G401.6 (cell line): ENCODE measurements around the gene ATP9A.
"Not testable (repeated sequence)": the region's sequence is repeated elsewhere in the genome, so short reads cannot be mapped to it uniquely, and the experiment has no call there.

Experiments used
- FAIRE-seq: peaks from 2 replicates; lab custom pipeline; 2012; peaks lifted over from hg19 to GRCh38; lab: Jason Lieb, UNC

The ATP9A gene

GRCh38 chr20:51653226-51653625 is 115.0 kb downstream of the ATP9A start:
- FAIRE-seq, result no peak

DNA sequence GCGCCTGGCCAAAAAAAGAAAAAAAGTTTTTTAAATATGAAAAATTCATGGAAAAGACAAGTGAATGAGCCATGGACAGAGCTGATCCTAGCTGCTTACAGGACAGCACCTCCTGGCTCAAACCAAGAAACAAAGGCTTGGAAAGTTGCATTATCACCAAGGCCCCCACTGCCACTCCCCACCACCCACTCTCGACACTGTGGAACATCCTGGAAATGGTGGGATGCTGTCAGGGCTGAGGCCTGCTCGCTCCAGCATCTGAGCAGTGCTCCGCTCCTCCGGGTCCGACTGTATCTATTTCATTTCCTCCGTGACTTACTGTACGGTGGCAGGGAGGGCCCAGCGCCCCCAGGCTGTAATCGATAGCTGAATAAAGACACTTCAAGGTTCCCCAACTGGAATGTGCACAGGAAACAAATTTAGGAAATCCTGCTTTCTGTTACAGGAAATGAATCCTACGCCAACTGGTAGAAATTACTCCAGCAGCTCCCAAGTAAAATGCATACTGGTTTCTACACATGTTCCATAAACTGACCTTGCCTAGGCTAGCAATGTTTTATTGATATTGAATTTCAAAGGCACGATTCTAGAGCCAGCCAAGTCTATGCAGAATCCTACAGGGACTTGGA is 116.2 kb downstream of the ATP9A start:
- FAIRE-seq, result no peak

DNA sequence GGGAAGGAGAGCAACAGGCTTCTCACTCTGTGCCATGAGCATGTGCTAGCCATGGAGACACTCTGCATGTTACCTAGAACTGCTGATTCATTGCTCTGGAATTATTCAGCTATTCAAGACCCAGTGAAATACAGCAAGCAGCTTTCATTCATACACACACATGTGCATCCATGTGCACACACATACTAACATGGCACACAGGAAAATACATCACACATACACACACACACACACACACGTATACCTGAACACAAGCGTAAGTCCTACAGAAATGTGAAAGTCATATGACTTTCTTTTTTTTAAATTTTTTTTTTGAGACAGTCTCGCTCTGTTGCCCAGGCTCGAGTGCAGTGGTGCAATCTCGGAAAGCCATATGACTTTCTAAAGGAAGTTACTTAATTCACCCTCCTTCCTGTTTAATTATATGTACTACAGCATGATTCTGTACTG is 117.5 kb downstream of the ATP9A start:
- no peak for FAIRE-seq

GRCh38 chr20:51648571-51648947 is 119.6 kb downstream of the ATP9A start:
- no peak for FAIRE-seq

GRCh38 chr20:51647674-51648570 is 120.3 kb downstream of the ATP9A start:
- no peak for FAIRE-seq

GRCh38 chr20:51643810-51644209 is 124.4 kb downstream of the ATP9A start:
- not testable (repeated sequence) for FAIRE-seq

DNA sequence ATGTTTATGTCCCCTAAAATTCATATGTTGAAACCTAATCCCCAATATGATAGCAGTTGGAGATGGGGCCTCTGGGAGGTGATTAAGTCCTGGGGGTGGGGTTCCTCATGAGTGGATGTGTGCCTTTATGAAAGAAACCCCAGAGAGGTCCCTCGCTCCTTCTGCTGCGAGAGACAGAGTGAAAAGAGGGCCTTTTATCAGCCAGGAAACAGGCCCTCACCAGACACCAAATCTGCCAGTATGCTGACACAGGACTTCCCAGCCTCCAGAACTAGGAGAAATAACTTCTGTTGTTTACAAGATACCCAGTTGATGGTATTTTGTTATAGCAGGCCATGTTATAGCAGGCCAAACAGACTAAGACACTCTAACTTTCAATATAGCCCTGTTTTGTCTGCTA is 124.8 kb downstream of the ATP9A start:
- no peak for FAIRE-seq

GRCh38 chr20:51641866-51642265 is 126.3 kb downstream of the ATP9A start:
- FAIRE-seq, result no peak

DNA sequence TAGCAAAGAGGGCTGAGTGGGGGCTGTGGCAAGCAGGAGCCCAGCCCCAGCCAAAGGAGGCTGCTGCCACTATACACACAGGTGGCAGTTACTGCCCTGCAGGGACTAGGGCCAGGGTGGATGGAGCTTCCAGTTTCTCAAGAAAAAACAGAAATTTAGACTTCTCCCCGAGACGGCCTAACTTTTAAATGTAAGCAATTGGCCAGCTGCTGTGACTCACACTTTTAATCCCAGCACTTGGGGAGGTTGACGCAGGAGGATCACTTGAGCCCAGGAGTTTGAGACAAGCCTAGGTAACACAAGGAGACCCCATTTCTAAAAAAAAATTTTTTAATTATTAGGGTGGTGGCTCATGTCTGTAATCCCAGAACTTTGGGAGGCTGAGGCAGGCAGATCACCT is 127.4 kb downstream of the ATP9A start:
- FAIRE-seq, result no peak

DNA sequence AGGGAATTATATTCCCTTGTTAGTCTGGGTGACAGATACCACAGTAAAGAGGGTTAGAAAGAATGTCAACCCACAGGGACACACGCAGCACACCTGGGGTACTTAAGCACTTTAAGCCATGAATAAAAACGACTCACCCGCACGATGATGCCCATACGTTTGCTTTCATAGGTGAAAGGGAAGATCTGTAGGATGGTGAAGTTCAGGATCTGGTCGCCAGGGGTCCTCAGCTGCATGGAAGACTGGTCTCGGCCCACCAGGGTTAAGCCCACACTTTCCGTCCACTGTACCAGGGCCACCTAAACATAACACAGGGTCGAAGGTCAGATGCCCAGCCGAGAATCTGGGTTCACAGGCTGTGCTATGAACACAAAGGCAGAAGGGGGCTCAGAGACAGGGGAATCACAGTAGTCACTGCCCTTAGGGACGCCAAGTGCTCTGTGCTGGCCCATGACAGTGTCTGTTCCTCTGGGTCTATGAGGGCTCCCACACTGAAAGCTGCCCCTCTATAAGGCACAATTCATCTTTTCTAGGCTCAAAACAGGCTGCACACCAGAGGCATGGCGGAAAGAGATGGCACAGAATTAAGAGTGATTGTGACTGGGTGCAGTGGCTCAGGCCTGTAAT is 128.9 kb downstream of the ATP9A start:
- peak; percentile 27 for FAIRE-seq

DNA sequence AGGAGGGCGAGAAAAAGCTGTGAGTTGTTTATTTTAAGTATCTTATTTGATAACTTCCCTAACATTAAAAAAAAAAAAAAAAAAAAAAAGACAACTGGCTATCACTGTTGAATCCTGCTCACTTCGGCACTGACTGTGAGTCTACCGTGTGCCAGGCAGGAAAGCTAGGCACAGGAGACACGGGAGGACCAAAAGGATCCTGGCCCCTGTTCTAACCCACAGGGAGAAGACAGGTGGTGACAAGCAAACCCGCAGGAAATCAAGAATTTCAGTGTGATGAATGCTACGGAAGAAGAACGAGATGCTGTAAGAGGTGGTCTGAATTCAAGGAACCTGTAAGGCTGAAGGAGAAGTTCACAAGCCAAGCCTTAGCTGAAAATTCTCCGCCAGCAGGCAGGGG is 130.9 kb downstream of the ATP9A start:
- no peak for FAIRE-seq

DNA sequence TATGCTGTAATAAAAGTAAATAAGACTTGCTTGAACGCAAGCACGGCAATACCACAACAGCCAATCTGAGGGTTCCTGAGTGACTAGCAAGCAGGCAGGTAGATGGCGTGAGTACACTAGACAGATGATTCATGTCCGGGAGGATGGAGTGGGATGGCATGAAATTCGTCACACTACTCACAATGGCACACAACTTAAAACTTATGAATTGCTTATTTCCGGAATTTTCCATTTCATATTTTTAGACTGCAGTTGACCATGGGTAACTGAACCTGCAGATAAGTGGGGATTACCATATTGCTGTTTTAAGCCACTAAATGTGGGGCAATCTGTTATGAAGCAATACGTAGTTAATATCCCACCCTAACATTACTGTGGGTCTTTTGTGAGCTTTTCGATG is 132.1 kb downstream of the ATP9A start:
- no peak for FAIRE-seq

DNA sequence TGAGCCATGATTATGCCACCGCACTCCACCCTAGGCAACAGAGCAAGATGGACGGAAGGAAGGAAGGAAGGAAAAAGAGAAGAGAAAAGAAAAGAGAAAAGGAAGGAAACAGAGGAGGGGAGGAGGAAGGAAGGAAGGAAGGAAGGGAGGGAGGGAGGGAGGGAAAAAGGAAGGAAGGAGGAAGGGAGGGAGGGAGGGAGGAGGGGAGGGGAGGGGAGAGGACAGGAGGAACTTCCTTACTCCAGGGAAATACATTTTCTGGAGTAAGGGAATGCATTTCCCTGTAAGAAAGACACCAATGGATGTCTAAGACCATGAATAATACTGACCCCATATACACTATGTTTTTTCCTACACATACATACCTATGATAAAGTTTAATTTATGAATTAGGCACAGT is 132.5 kb downstream of the ATP9A start:
- FAIRE-seq, result no peak

DNA sequence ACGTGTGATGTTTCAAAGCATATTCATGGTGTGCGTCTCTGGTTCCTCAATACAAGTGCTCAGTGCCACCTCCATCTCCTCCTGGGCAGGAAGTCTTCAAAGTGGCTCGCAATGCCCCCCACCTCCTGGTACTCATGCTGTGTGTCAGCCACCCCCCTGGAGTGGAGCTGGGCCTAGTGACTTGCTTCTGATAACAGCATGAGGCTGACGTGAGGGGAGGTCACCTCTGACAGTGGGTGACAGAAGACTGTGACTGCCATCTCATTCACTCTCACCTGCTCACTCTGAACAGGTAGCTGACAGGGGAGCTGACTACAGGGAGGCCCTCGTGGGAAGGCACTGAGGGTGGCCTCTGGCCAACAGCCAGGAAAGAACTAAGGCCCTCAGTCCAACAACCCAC is 133.3 kb downstream of the ATP9A start:
- FAIRE-seq, result no peak

DNA sequence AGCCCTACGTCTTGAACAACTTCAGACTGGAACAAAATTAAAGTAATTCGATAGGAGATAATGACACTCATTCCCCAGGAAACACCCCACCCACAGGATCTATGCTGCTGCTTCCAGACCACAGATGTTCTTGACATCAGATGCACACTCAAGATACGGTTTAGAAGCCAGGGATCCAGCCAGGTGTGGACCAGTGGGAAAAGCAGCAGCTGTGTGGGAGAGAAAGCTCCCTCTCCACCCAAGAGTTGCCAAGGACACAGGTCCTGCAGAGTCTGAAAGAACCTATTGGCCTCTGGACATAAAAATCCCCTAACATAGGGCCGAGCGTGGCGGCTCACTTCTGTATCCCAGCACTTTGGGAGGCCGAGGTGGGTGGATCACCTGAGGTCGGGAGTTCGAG is 133.9 kb downstream of the ATP9A start:
- FAIRE-seq, result no peak

DNA sequence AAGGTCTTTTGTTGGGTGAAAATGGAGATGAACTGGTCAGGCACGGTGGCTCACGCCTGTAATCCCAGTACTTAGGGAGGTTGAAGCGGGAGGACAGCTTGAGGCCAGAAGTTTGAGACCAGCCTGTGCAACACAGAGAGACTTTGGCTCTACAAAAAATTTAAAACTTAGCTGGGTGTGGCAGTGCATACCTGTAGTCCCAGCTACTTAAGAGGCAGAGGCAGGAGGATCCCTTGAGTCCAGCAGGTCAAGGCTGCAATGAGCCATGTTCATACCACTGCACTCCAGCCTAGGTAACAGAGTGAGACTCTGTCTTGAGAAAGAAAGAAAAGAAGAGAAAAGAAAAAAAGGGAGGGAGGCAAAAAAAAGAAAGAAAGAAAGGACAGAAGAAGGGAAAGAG is 134.8 kb downstream of the ATP9A start:
- no peak for FAIRE-seq

GRCh38 chr20:51631953-51632352 is 136.2 kb downstream of the ATP9A start:
- no peak for FAIRE-seq

DNA sequence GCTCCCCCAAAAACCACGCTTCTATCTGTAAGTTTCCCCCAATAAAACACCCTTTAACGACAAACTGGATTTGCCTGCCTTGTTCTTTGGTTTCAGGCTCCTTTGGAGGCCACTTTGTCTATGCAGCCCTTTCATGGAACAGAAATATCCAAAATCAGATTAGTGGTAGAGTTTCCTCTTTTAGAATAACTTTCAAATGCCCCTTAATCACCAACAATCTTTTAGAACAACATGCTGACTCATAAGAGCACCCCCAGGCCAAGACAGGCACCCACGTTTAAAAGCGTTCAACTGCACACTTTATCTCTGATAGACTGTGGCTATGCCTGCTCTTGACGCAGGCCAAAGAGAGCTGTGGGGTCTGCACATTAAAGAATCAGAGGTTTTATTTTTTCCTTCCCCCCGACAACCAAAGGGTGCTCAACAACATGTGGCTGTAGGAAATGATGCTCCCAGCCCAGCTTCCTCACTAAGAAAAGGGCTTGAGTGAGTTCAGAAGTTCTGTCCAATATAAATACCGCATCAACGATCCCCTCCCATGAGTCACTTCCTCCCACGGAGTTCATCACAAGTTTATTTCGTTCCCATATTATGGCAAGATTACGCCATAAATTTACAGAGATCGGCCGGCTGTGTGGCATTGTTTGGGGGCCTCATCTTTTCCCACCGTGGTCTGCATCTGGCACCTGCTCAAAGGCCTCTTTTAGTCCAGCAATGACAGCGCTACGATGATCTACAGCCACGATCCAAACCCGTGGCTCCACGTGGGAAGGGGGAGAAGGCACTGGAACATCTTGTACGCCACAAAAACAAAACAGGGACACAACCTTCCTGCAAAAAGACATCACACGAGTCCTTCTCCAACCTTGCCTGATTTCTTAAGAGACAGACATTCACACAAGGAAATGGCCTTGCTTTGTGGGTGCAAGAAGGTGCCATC is 136.9 kb downstream of the ATP9A start:
- FAIRE-seq, result no peak

GRCh38 chr20:51629399-51630058 is 138.7 kb downstream of the ATP9A start:
- FAIRE-seq, result no peak

DNA sequence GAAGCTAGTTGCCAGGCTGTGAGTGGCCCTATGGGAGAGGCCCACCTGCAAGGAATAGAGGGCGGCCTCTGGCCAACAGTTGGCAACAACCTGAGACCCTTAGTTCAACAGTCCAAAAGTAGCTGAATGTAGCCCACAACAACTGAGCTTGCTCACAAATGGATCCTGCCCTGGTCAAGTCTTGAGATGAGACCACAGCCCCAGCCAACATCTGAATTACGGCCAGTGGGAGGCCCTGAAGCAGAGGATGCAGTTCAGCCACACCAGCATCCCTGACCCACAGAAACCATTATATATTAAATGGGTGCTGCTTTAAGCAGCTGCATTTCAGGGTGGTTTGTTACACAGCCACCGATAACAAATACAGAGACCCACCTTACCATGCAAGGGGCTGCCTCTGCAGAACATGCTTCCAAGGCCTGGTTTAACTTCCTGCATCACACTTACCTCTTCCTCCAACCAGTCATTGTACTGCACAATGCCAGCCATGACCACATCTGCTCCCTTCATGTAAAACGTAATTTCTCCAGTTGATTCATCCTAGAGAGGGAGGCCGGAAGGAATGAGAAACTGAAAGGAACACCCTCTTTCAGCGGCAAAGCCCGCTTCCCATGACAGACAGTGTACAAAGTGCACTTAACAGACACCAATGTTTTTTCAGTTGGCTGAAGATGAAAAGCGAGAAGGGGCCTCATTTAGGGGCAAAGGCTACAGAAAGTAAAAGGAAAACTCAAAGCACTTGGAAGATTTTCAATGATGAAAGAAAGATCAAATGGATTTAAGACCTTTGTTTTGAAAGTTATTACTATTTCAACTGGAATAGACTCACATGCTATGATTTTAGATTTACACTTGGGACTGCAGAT is 139.4 kb downstream of the ATP9A start:
- no peak for FAIRE-seq

DNA sequence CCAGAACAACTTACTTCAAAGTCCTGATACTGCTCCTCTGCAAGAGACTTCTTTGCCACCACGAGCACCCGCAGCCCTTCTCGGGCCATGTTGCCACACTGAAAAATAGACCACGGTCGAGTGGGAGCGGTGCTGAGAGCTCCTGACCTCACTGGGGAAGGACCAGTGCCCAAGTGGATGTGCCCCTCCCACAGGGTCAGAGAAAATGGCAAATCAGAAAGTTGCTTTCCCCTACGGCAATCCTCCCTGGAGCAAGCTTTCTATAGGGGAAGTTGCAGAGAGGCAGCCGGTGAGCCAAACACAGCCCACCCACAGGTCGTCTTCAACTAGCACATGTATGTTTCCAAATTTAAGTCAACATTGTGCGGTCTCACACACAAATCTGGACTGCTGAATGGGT is 140.6 kb downstream of the ATP9A start:
- FAIRE-seq, result no peak
